ENCODE results near the gene SSX2.
"Not testable (repeated sequence)": the region's sequence is repeated elsewhere in the genome, so short reads cannot be mapped to it uniquely, and the experiment has no call there.

DNA sequence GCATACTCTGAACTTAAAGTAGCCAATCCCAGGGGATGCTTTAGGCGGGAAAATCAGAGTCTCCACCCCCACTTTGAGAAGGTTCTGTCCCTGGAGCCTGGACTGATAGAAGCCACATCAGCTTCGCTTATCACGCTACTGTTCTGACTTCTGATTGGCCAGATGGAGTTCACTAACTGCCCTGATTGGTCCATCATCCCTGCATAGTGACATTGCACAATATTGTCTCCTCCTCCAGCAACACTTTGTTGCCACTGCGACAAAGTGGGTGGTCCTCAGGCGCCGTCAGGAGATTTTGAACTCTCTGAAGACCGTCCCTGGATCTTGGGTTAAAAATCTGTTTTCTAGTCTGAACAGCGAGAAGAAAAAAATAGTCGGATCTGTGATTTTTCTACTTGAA is 52.2 kb downstream of the SSX2 start, which contains the start of gene SSX7:
- TF ChIP-seq, protein P1, sequence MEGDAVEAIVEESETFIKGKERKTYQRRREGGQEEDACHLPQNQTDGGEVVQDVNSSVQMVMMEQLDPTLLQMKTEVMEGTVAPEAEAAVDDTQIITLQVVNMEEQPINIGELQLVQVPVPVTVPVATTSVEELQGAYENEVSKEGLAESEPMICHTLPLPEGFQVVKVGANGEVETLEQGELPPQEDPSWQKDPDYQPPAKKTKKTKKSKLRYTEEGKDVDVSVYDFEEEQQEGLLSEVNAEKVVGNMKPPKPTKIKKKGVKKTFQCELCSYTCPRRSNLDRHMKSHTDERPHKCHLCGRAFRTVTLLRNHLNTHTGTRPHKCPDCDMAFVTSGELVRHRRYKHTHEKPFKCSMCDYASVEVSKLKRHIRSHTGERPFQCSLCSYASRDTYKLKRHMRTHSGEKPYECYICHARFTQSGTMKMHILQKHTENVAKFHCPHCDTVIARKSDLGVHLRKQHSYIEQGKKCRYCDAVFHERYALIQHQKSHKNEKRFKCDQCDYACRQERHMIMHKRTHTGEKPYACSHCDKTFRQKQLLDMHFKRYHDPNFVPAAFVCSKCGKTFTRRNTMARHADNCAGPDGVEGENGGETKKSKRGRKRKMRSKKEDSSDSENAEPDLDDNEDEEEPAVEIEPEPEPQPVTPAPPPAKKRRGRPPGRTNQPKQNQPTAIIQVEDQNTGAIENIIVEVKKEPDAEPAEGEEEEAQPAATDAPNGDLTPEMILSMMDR (IDR thresholded peaks at IDR 0.05; ENCODE audit: insufficient read depth, low read depth, low read length) = not testable (repeated sequence)
- not testable (repeated sequence) for TF ChIP-seq EZH2 (IDR thresholded peaks at IDR 0.05; ENCODE audit: insufficient read depth, low read length)

Data from astrocyte (in vitro differentiated cells and primary cell).